Effector memory CD8-positive, alpha-beta T cell (primary cell): Measurements from ENCODE around the gene UTP14A.

Experiments used
- ATAC-seq: fragments of 150-1000 bp; cut with Tn5 transposase; replicated peaks from 2 replicates; pipeline ENCODE4 v1.10.0; 2021; ENCODE audit warnings: mild to moderate bottlenecking, moderate library complexity
- DNase-seq, 3 experiments: peaks; one replicate each; pipeline ENCODE4 v3.0.0; 2021
- H3K27ac Mint-ChIP-seq, 2 donors: one replicate each; pipeline ENCODE4 v1.8.0; 2022; ENCODE audit warnings: mild to moderate bottlenecking in 2 of 2, mixed read lengths in 2 of 2, moderate library complexity in 2 of 2
- H3K27me3 Mint-ChIP-seq, 2 donors: one replicate each; pipeline ENCODE4 v1.8.0; 2022; ENCODE audit warnings: mixed read lengths in 2 of 2
- H3K36me3 Mint-ChIP-seq: one replicate; pipeline ENCODE4 v1.8.0; 2022; ENCODE audit warnings: mild to moderate bottlenecking, moderate library complexity, mixed read lengths; ENCODE audit not compliant: insufficient read depth
- H3K4me1 Mint-ChIP-seq, 2 donors: one replicate each; pipeline ENCODE4 v1.8.0; 2022; ENCODE audit warnings: low read depth in 2 of 2, mixed read lengths in 2 of 2
- H3K4me3 Mint-ChIP-seq, 2 donors: one replicate each; pipeline ENCODE4 v1.8.0; 2022; ENCODE audit warnings: mild to moderate bottlenecking in 2 of 2, mixed read lengths in 2 of 2, moderate library complexity in 2 of 2
- H3K9me3 Mint-ChIP-seq, 2 donors: one replicate each; pipeline ENCODE4 v1.8.0; 2022; ENCODE audit warnings: mixed read lengths in 2 of 2

The UTP14A gene

GRCh38 chrX:129956765-129957164, 50.8 kb downstream of the UTP14A start:
- Mint-ChIP-seq H3K27me3 (no peaks in the 10 kb centered on the region), H3K4me1 (peaks cover 14 to 19% of the 10 kb centered on the region in 2 donors), H3K27ac (no peak overlapping the region), H3K9me3 (no peaks in the 10 kb centered on the region), H3K4me3 (peak overlapping the region; percentile 65 to 70), H3K36me3 (peaks cover 15% of the 10 kb centered on the region)
- DNase-seq (no peak), ATAC-seq (no peak)

GRCh38 chrX:129957241-129958082, 51.5 kb downstream of the UTP14A start:
- DNase-seq, result peak in 1 of 3 experiments; percentile 26
- Mint-ChIP-seq H3K27ac (peak overlapping the region; percentile 23 to 49), H3K4me3 (peak overlapping the region; percentile 65 to 70), H3K27me3 (no peaks in the 10 kb centered on the region), H3K4me1 (peaks cover 16 to 22% of the 10 kb centered on the region in 2 donors), H3K36me3 (peaks cover 9% of the 10 kb centered on the region), H3K9me3 (no peaks in the 10 kb centered on the region)
- ATAC-seq, result peak; percentile 35

- Mint-ChIP-seq H3K4me3 (peak overlapping the region; percentile 65 to 70), H3K9me3 (no peaks in the 10 kb centered on the region), H3K4me1 (peaks cover 13 to 18% of the 10 kb centered on the region in 2 donors), H3K27me3 (no peaks in the 10 kb centered on the region), H3K36me3 (peaks cover 3% of the 10 kb centered on the region), H3K27ac (peak overlapping the region in 1 of 2 donors; percentile 23)
- no peak for ATAC-seq
- no peak for DNase-seq
These were observed 52.1 kb downstream of the UTP14A start for GRCh38 chrX:129958083-129958465.

- H3K27me3 Mint-ChIP-seq, result no peaks in the 10 kb centered on the region
- no peaks in the 10 kb centered on the region for H3K36me3 Mint-ChIP-seq
- H3K4me1 Mint-ChIP-seq, result peaks cover 13 to 18% of the 10 kb centered on the region in 2 donors
- peak overlapping the region in 1 of 2 donors; percentile 65 for H3K4me3 Mint-ChIP-seq
- no peaks in the 10 kb centered on the region for H3K9me3 Mint-ChIP-seq
- ATAC-seq, result no peak
- no peak for DNase-seq
- H3K27ac Mint-ChIP-seq, result peak overlapping the region in 1 of 2 donors; percentile 28
These were observed 53.0 kb downstream of the UTP14A start for GRCh38 chrX:129958814-129959492.

- Mint-ChIP-seq H3K9me3 (no peaks in the 10 kb centered on the region), H3K27me3 (no peaks in the 10 kb centered on the region), H3K4me3 (no peak overlapping the region), H3K4me1 (peaks cover 13 to 18% of the 10 kb centered on the region in 2 donors), H3K27ac (no peak overlapping the region), H3K36me3 (no peaks in the 10 kb centered on the region)
- no peak for ATAC-seq
- no peak for DNase-seq
These were observed 53.5 kb downstream of the UTP14A start for GRCh38 chrX:129959493-129959832.

GRCh38 chrX:129961180-129962083, 55.5 kb downstream of the UTP14A start:
- ATAC-seq, result peak; percentile 90
- Mint-ChIP-seq H3K4me1 (peaks cover 13 to 18% of the 10 kb centered on the region in 2 donors), H3K27ac (peak overlapping the region; percentile 86 to 92), H3K36me3 (no peaks in the 10 kb centered on the region), H3K9me3 (no peaks in the 10 kb centered on the region), H3K27me3 (no peaks in the 10 kb centered on the region), H3K4me3 (peak overlapping the region; percentile 75 to 77)
- peak; percentile 46 to 55 (median 52) for DNase-seq

GRCh38 chrX:129963729-129964128, 57.8 kb downstream of the UTP14A start:
- Mint-ChIP-seq H3K27me3 (no peaks in the 10 kb centered on the region), H3K36me3 (no peaks in the 10 kb centered on the region), H3K9me3 (no peaks in the 10 kb centered on the region), H3K4me1 (peaks cover 7 to 11% of the 10 kb centered on the region in 2 donors), H3K27ac (peak overlapping the region in 1 of 2 donors; percentile 62), H3K4me3 (no peak overlapping the region)
- ATAC-seq, result no peak
- no peak for DNase-seq

GRCh38 chrX:129965166-129965565, 59.2 kb downstream of the UTP14A start:
- DNase-seq (no peak), ATAC-seq (no peak)
- Mint-ChIP-seq H3K9me3 (no peaks in the 10 kb centered on the region), H3K4me3 (no peak overlapping the region), H3K4me1 (peaks cover 7 to 11% of the 10 kb centered on the region in 2 donors), H3K36me3 (no peaks in the 10 kb centered on the region), H3K27ac (no peak overlapping the region), H3K27me3 (no peaks in the 10 kb centered on the region)

GRCh38 chrX:129968968-129969367, 63.0 kb downstream of the UTP14A start:
- no peaks in the 10 kb centered on the region for H3K36me3 Mint-ChIP-seq
- H3K4me3 Mint-ChIP-seq, result no peak overlapping the region
- DNase-seq, result no peak
- no peak for ATAC-seq
- H3K9me3 Mint-ChIP-seq, result no peaks in the 10 kb centered on the region
- no peak overlapping the region for H3K27ac Mint-ChIP-seq
- no peaks in the 10 kb centered on the region for H3K27me3 Mint-ChIP-seq
- no peaks in the 10 kb centered on the region for H3K4me1 Mint-ChIP-seq

- ATAC-seq, result no peak
- H3K4me1 Mint-ChIP-seq, result peaks cover 7 to 9% of the 10 kb centered on the region in 2 donors
These were observed 70.5 kb downstream of the UTP14A start for GRCh38 chrX:129976441-129976840.

More at GRCh38 chrX:129976441-129976840, 70.5 kb downstream of the UTP14A start:
- H3K27ac Mint-ChIP-seq, result no peak overlapping the region
- H3K9me3 Mint-ChIP-seq, result no peaks in the 10 kb centered on the region
- no peak for DNase-seq
- no peak overlapping the region for H3K4me3 Mint-ChIP-seq
- no peaks in the 10 kb centered on the region for H3K27me3 Mint-ChIP-seq
- no peaks in the 10 kb centered on the region for H3K36me3 Mint-ChIP-seq
